H1 (cell line): Measurements from ENCODE around the gene PAQR4. TPM values are rescaled to one million over a fixed set of nuclear protein-coding genes. Genes with fewer than 3 reads are reported as not detected.

ENCODE experiments used
- CTCF ChIA-PET: fragments of 300-600 bp; sonication (Branson Sonifier 250); formaldehyde crosslinking; loops from one replicate; lab custom pipeline; 2021; ENCODE audit not compliant: partially characterized antibody; lab: Charles Lee
- POLR2A ChIA-PET: fragments of 300-600 bp; sonication (Branson Sonifier 250); formaldehyde crosslinking; loops from one replicate; lab custom pipeline; 2021; ENCODE audit warnings: inconsistent platforms; ENCODE audit not compliant: partially characterized antibody; lab: Charles Lee
- DNase-seq, 2 experiments: peaks; one replicate each; pipeline versions ENCODE4 v3.0.0 to v3.0.0-alpha.2; 2010 to 2022; ENCODE audit warnings: low spot score in 2 of 2, low read depth in 1 of 2, mixed read lengths in 1 of 2
- FAIRE-seq: peaks from 2 replicates; lab custom pipeline; 2011; peaks lifted over from hg19 to GRCh38; lab: Jason Lieb, UNC
- H2AFZ ChIP-seq: 2 replicates; pipeline ENCODE4 v1.8.1; 2012; ENCODE audit warnings: low read length, inconsistent platforms
- H2AK5ac ChIP-seq: 2 replicates; pipeline ENCODE4 v1.6.1; 2013; ENCODE audit warnings: low read depth, low read length
- H2BK120ac ChIP-seq: replicated peaks from 2 replicates; pipeline ENCODE3; 2013; ENCODE audit warnings: low read depth, low read length, inconsistent platforms
- H2BK12ac ChIP-seq: 2 replicates; pipeline ENCODE4 v1.6.1; 2013; ENCODE audit warnings: low read depth, low read length
- H2BK15ac ChIP-seq: 2 replicates; pipeline ENCODE4 v1.6.1; 2013; ENCODE audit warnings: low read length
- H2BK20ac ChIP-seq: 2 replicates; pipeline ENCODE4 v1.6.1; 2013; ENCODE audit warnings: low read length
- H2BK5ac ChIP-seq: 2 replicates; pipeline ENCODE4 v1.6.1; 2013; ENCODE audit warnings: low read depth, low read length
- H3K14ac ChIP-seq: 2 replicates; pipeline ENCODE4 v1.6.1; 2013; ENCODE audit warnings: inconsistent platforms; ENCODE audit not compliant: insufficient read length
- H3K18ac ChIP-seq: 2 replicates; pipeline ENCODE4 v1.6.1; 2013; ENCODE audit warnings: low read length; ENCODE audit errors: extremely low read depth
- H3K23ac ChIP-seq: 2 replicates; pipeline ENCODE4 v1.6.1; 2013; ENCODE audit warnings: inconsistent platforms; ENCODE audit not compliant: insufficient read length
- H3K23me2 ChIP-seq: 2 replicates; pipeline ENCODE4 v1.6.1; 2013; ENCODE audit warnings: low read depth, low read length
- H3K27ac ChIP-seq: 2 replicates; pipeline ENCODE4 v1.6.1; 2011; ENCODE audit warnings: low read depth, low read length, inconsistent platforms
- H3K27me3 ChIP-seq, 4 experiments: replicated peaks in 1 of 4; 1 replicate in 1 of 4; 2 replicates in 3 of 4; pipeline versions ENCODE4 v1.6.1 to v1.8.1; 2011 to 2013; ENCODE audit warnings: low read length in 3 of 4, mild to moderate bottlenecking in 3 of 4, inconsistent platforms in 2 of 4, mixed read lengths in 2 of 4, moderate library complexity in 1 of 4; ENCODE audit not compliant: control insufficient read depth in 3 of 4, insufficient read depth in 3 of 4; ENCODE audit errors: extremely low read depth in 1 of 4
- H3K36me3 ChIP-seq, 4 experiments: 2 replicates each; pipeline versions ENCODE4 v1.6.1 to v1.8.1; 2011 to 2013; ENCODE audit warnings: mild to moderate bottlenecking in 4 of 4, low read length in 3 of 4, moderate library complexity in 2 of 4, control low read depth in 1 of 4, inconsistent platforms in 1 of 4; ENCODE audit not compliant: insufficient read depth in 4 of 4, control insufficient read depth in 2 of 4
- H3K4ac ChIP-seq: replicated peaks from 2 replicates; pipeline ENCODE3; 2013; ENCODE audit warnings: low read length, low read depth, mixed read lengths, inconsistent platforms; ENCODE audit not compliant: insufficient read length
- H3K4me1 ChIP-seq, 4 experiments: replicated peaks in 1 of 4; 1 replicate in 1 of 4; 2 replicates in 3 of 4; pipeline versions ENCODE4 v1.6.1 to v1.8.1; 2011 to 2013; ENCODE audit warnings: low read length in 3 of 4, inconsistent platforms in 2 of 4, mixed read lengths in 1 of 4; ENCODE audit not compliant: insufficient read depth in 4 of 4, control insufficient read depth in 3 of 4
- H3K4me2 ChIP-seq, 2 experiments: 2 replicates each; pipeline versions ENCODE4 v1.6.1 to v1.8.1; 2011 to 2013; ENCODE audit warnings: low read depth in 2 of 2, low read length in 2 of 2, control low read depth in 1 of 2, inconsistent platforms in 1 of 2, mild to moderate bottlenecking in 1 of 2; ENCODE audit not compliant: insufficient read depth in 1 of 2
- H3K4me3 ChIP-seq, 4 experiments: fragments of 200-600, 300-600 bp in 1 of 4; sonication (generic), shearing (Covaris generic), sonication (Bioruptor Twin) in 1 of 4; 2 replicates each; pipeline versions ENCODE4 v1.5.1 to v1.8.1; 2011 to 2016; ENCODE audit warnings: low read length in 4 of 4, low read depth in 3 of 4, control low read depth in 2 of 4, inconsistent platforms in 2 of 4, mild to moderate bottlenecking in 2 of 4, mixed read lengths in 1 of 4, moderate library complexity in 1 of 4; ENCODE audit not compliant: insufficient read depth in 2 of 4; ENCODE audit errors: extremely low read depth in 1 of 4
- H3K56ac ChIP-seq: replicated peaks from 2 replicates; pipeline ENCODE3; 2013; ENCODE audit warnings: low read depth, mild to moderate bottlenecking, mixed read lengths, low read length, inconsistent platforms; ENCODE audit not compliant: insufficient read length
- H3K79me1 ChIP-seq: 2 replicates; pipeline ENCODE4 v1.6.1; 2013; ENCODE audit warnings: low read depth, low read length, control low read depth
- H3K79me2 ChIP-seq, 2 experiments: 2 replicates each; pipeline versions ENCODE4 v1.6.1 to v1.8.1; 2012 to 2013; ENCODE audit warnings: low read length in 2 of 2, mild to moderate bottlenecking in 2 of 2, inconsistent platforms in 1 of 2; ENCODE audit not compliant: insufficient read depth in 2 of 2, control insufficient read depth in 1 of 2
- H3K9ac ChIP-seq, 4 experiments: replicated peaks in 1 of 4; 1 replicate in 1 of 4; 2 replicates in 3 of 4; pipeline versions ENCODE4 v1.6.1 to v1.8.1; 2011 to 2013; ENCODE audit warnings: low read depth in 3 of 4, low read length in 3 of 4, control low read depth in 2 of 4, mild to moderate bottlenecking in 2 of 4, moderate library complexity in 2 of 4, inconsistent platforms in 1 of 4; ENCODE audit errors: extremely low read depth in 1 of 4
- H3K9me3 ChIP-seq, 2 experiments: 2 replicates each; pipeline versions ENCODE4 v1.6.1 to v1.8.1; 2012 to 2013; ENCODE audit warnings: mild to moderate bottlenecking in 2 of 2, moderate library complexity in 2 of 2, control low read depth in 1 of 2, inconsistent platforms in 1 of 2, low read depth in 1 of 2, low read length in 1 of 2, mixed read lengths in 1 of 2; ENCODE audit not compliant: insufficient read depth in 2 of 2
- H4K20me1 ChIP-seq, 2 experiments: replicated peaks in 1 of 2; 2 replicates each; pipeline versions ENCODE3 to v1.8.1; 2011 to 2013; ENCODE audit warnings: inconsistent platforms in 2 of 2, low read length in 2 of 2, mild to moderate bottlenecking in 1 of 2; ENCODE audit not compliant: insufficient read depth in 2 of 2, control insufficient read depth in 1 of 2
- H4K5ac ChIP-seq: 2 replicates; pipeline ENCODE4 v1.6.1; 2013; ENCODE audit warnings: low read length, low read depth, mixed read lengths, inconsistent platforms; ENCODE audit not compliant: insufficient read length
- H4K8ac ChIP-seq: 2 replicates; pipeline ENCODE4 v1.8.0; 2013; ENCODE audit warnings: mild to moderate bottlenecking, moderate library complexity, low read length, inconsistent platforms; ENCODE audit not compliant: insufficient read depth; ENCODE audit errors: extremely low read depth
- H4K91ac ChIP-seq: replicated peaks from 2 replicates; pipeline ENCODE3; 2013; ENCODE audit warnings: low read length, mixed read lengths, inconsistent platforms; ENCODE audit not compliant: insufficient read length
- BCL11A ChIP-seq, 2 experiments: IDR thresholded peaks; one replicate each; pipeline ENCODE4 v1.6.1; 2011; ENCODE audit warnings: low read depth in 2 of 2, low read length in 2 of 2, mild to moderate bottlenecking in 2 of 2
- CHD1 ChIP-seq: IDR thresholded peaks from 2 replicates; pipeline ENCODE4 v1.6.1; 2012; ENCODE audit warnings: low read depth, low read length, improper control_type of control experiment
- CTCF ChIP-seq, 3 experiments: IDR thresholded peaks; 1 replicate in 2 of 3; 2 replicates in 1 of 3; pipeline versions ENCODE4 v1.5.1 to v1.6.1; 2011; ENCODE audit warnings: low read length in 3 of 3, mild to moderate bottlenecking in 3 of 3, inconsistent platforms in 2 of 3, low read depth in 1 of 3, moderate library complexity in 1 of 3; ENCODE audit not compliant: insufficient read depth in 1 of 3; ENCODE audit errors: control extremely low read depth in 1 of 3
- POLR2AphosphoS5 ChIP-seq: IDR thresholded peaks from 2 replicates; pipeline ENCODE4 v1.6.1; 2011; ENCODE audit warnings: low read depth, low read length
- TAF7 ChIP-seq: optimal IDR thresholded peaks from 2 replicates; pipeline ENCODE3; 2011; ENCODE audit warnings: low read depth, mild to moderate bottlenecking, inconsistent platforms, low read length, moderate library complexity, borderline replicate concordance
- TBP ChIP-seq: IDR thresholded peaks from 2 replicates; pipeline ENCODE4 v1.6.1; 2011; ENCODE audit warnings: low read depth, low read length, improper control_type of control experiment
- ZNF274 ChIP-seq: IDR thresholded peaks from 2 replicates; pipeline ENCODE4 v1.7.0; 2012; ENCODE audit warnings: low read length, borderline replicate concordance; ENCODE audit errors: extremely low read depth
- WGBS, 2 experiments: shearing (Covaris generic) in 1 of 2; methylation state at CpG; one replicate each; pipeline versions ENCODE4 v1.1.6 to v1.1.7; 2013 to 2015; ENCODE audit warnings: low lambda C conversion rate in 2 of 2, mixed read lengths in 2 of 2, inconsistent platforms in 1 of 2, low coverage in 1 of 2, missing lambda C conversion rate in 1 of 2; ENCODE audit not compliant: insufficient replicate concordance in 2 of 2, insufficient coverage in 1 of 2, insufficient read length in 1 of 2; ENCODE audit errors: extremely low coverage in 1 of 2, missing lambda C conversion rate in 1 of 2; 5-methylcytosine and 5-hydroxymethylcytosine counted together
- polyA plus RNA-seq, 7 experiments: library from polyadenylated mRNA; depleted of rRNA in 3 of 7; stranded (reverse) in 5 of 7; unstranded in 2 of 7; fragments of >200 nt in 5 of 7; fragments of 200-250 nt in 2 of 7; gene quantifications; 1 replicate in 5 of 7; 2 replicates in 1 of 7; 4 replicates in 1 of 7; pipeline versions ENCODE4 v1.2.1 to v1.2.3, GENCODE V29; 2011 to 2013; ENCODE audit warnings: missing spikeins in 2 of 7, mixed read lengths in 2 of 7
- total RNA-seq: library from RNA; stranded (reverse); fragmentation: NEBNext Ultra II Directional; extraction: Animal tissue kit (Norgen Biotek cat#: 25700); gene quantifications from 2 replicates; pipeline ENCODE4 v1.2.1, GENCODE V29; 2021

Gene PAQR4
- total and polyA plus RNA-seq, 2 of the 8 experiments (the other 6 are each of a cell fraction or from before 2014, with no cell fraction given): 28.2 to 34.6 TPM

GRCh38 chr16:2933136-2933535 lies 36.0 kb upstream of the PAQR4 start:
- Histone ChIP-seq H3K23ac (no peak overlapping the region), H2BK15ac (no peak overlapping the region), H2BK20ac (no peak overlapping the region), H3K79me2 (no peaks in the 10 kb centered on the region)
- TF ChIP-seq CHD1 (no peak), BCL11A (IDR thresholded peaks at IDR 0.05; ENCODE audit: low read depth in 2 of 2, low read length in 2 of 2) (no peak), TAF7 (no peak), POLR2AphosphoS5 (no peak), ZNF274 (no peak), CTCF (IDR thresholded peaks at IDR 0.05; ENCODE audit: control extremely low read depth in 1 of 3, insufficient read depth in 1 of 3, low read depth in 1 of 3, low read length in 3 of 3) (no peak), TBP (no peak)
- TF ChIP-seq, all 59 proteins: peak for 0
- no peak overlapping the region for H2AK5ac ChIP-seq
- H4K5ac ChIP-seq: no peak overlapping the region
- CTCF ChIA-PET: interaction anchor here (1.1 to 3.1 kb wide), 3 partner anchors 20 to 726 kb away, joined by 3 to 9 read pairs (median 4); no protein-coding TSS in a partner anchor
- H4K91ac ChIP-seq: no peak overlapping the region
- H3K23me2 ChIP-seq: no peaks in the 10 kb centered on the region
- no peak overlapping the region for H2BK12ac ChIP-seq
- POLR2A ChIA-PET: no interaction called here
- no peak overlapping the region for H2BK120ac ChIP-seq
- no peaks in the 10 kb centered on the region for H3K9me3 ChIP-seq
- H2BK5ac ChIP-seq: no peak overlapping the region
- H3K18ac ChIP-seq: no peak overlapping the region
- FAIRE-seq (no peak), DNase-seq (no peak)
- H3K14ac ChIP-seq: no peak overlapping the region
- no peak overlapping the region for H3K27ac ChIP-seq
- H3K56ac ChIP-seq: no peak overlapping the region
- H3K27me3 ChIP-seq: no peaks in the 10 kb centered on the region
- H4K20me1 ChIP-seq: no peaks in the 10 kb centered on the region
- no peak overlapping the region for H3K4ac ChIP-seq
- peaks cover 3% of the 10 kb centered on the region; the same call in 1 of the 2 replicates for H3K79me1 ChIP-seq
- no peak overlapping the region for H3K9ac ChIP-seq
- H3K36me3 ChIP-seq: peaks cover 0 to 10% (median 2%) of the 10 kb centered on the region in 4 experiments; a peak in 2 of 8 replicates
- peaks cover 0 to 4% (median 0%) of the 10 kb centered on the region in 4 experiments; a peak in 3 of 7 replicates for H3K4me1 ChIP-seq
- no peak overlapping the region for H2AFZ ChIP-seq
- 96% methylated on average over 27 of the region's 30 CpGs; no CpG with 5 or more reads in 1 of the 2 experiments for WGBS, 2 experiments
- no peak overlapping the region for H3K4me2 ChIP-seq
- H4K8ac ChIP-seq: no peak overlapping the region; the same call in 1 of the 2 replicates
- H3K4me3 ChIP-seq: no peak overlapping the region
